HG02884 (cell line): ENCODE results near the gene TMEM9.

Source experiments
- ATAC-seq: cut with Tn5 transposase; IDR thresholded peaks from one replicate; pipeline ENCODE4 v1.9.1; 2021; ENCODE audit warnings: mild to moderate bottlenecking, moderate library complexity; ENCODE audit not compliant: unreplicated experiment

TMEM9 gene

GRCh38 chr1:201146626-201147390 lies 7.5 kb downstream of the TMEM9 start:
- ATAC-seq = no peak

- ATAC-seq = no peak
Observed at GRCh38 chr1:201145816-201146215, 8.5 kb downstream of the TMEM9 start.

- ATAC-seq = no peak
Observed at GRCh38 chr1:201145132-201145531, 9.1 kb downstream of the TMEM9 start.

- no peak for ATAC-seq
Observed at GRCh38 chr1:201144701-201145100, 9.6 kb downstream of the TMEM9 start.

GRCh38 chr1:201143726-201144635 lies 10.3 kb downstream of the TMEM9 start:
- no peak for ATAC-seq

GRCh38 chr1:201142849-201143725 lies 11.2 kb downstream of the TMEM9 start:
- no peak for ATAC-seq

GRCh38 chr1:201142011-201142848 lies 12.0 kb downstream of the TMEM9 start:
- no peak for ATAC-seq

GRCh38 chr1:201141418-201141817 lies 12.9 kb downstream of the TMEM9 start:
- ATAC-seq = no peak

- ATAC-seq = no peak
Observed at GRCh38 chr1:201140941-201141260, 13.4 kb downstream of the TMEM9 start.

- ATAC-seq = no peak
Observed at GRCh38 chr1:201140235-201140940, 13.9 kb downstream of the TMEM9 start.

GRCh38 chr1:201139756-201140155 lies 14.5 kb downstream of the TMEM9 start:
- no peak for ATAC-seq

GRCh38 chr1:201139306-201139705 lies 15.0 kb downstream of the TMEM9 start:
- no peak for ATAC-seq

GRCh38 chr1:201138311-201138840 lies 15.9 kb downstream of the TMEM9 start:
- no peak for ATAC-seq

GRCh38 chr1:201137579-201138310 lies 16.5 kb downstream of the TMEM9 start:
- no peak for ATAC-seq

- ATAC-seq = no peak
Observed at GRCh38 chr1:201137024-201137392, 17.3 kb downstream of the TMEM9 start.

- no peak for ATAC-seq
Observed at GRCh38 chr1:201136355-201137023, 17.8 kb downstream of the TMEM9 start.

GRCh38 chr1:201134405-201134804 lies 19.9 kb downstream of the TMEM9 start:
- ATAC-seq = no peak

- ATAC-seq = no peak
Observed at GRCh38 chr1:201131398-201131797, 22.9 kb downstream of the TMEM9 start.
